Caco-2 (cell line): ENCODE measurements around the gene DCDC1. TPM values are rescaled to one million over a fixed set of nuclear protein-coding genes. Genes with fewer than 3 reads are reported as not detected.

ENCODE experiments used
- BruUV-seq: library from RNA; stranded (reverse); fragments of 400-500 nt; replicated peaks from 2 replicates; lab custom pipeline; 2021; lab: Mats Ljungman, UMichigan
- CTCF ChIA-PET: fragments of 300-600 bp; sonication (Branson Sonifier 250); formaldehyde crosslinking; loops from one replicate; lab custom pipeline; 2022; ENCODE audit warnings: antibody characterized with exemption; lab: Charles Lee
- POLR2A ChIA-PET: fragments of 300-600 bp; sonication (Branson Sonifier 250); formaldehyde crosslinking; loops from one replicate; lab custom pipeline; 2022; ENCODE audit warnings: antibody characterized with exemption; lab: Charles Lee
- DNase-seq, 2 experiments: peaks; one replicate each; pipeline versions ENCODE4 v3.0.0 to v3.0.0-alpha.2; 2020 to 2022
- H3K27me3 ChIP-seq: replicated peaks from 2 replicates; pipeline ENCODE4 v1.6.0; 2011; ENCODE audit warnings: low read length; ENCODE audit not compliant: control insufficient read depth, insufficient read depth
- H3K36me3 ChIP-seq: 2 replicates; pipeline ENCODE4 v1.5.1; 2011; ENCODE audit warnings: low read length; ENCODE audit not compliant: control insufficient read depth, insufficient read depth
- H3K4me1 ChIP-seq: fragments of 250-450 bp; sonication (Bioruptor Pico); 2 replicates; pipeline ENCODE4 v1.5.1; 2020; ENCODE audit warnings: mild to moderate bottlenecking
- H3K4me3 ChIP-seq: 2 replicates; pipeline ENCODE4 v1.5.1; 2011; ENCODE audit warnings: low read depth, mild to moderate bottlenecking, control low read depth, low read length
- H3K9me3 ChIP-seq: fragments of 250-450 bp; sonication (Bioruptor Pico); 2 replicates; pipeline ENCODE4 v1.5.1; 2020; ENCODE audit warnings: mild to moderate bottlenecking, moderate library complexity
- H3K27ac Mint-ChIP-seq: one replicate; pipeline ENCODE4 v1.8.0; 2022; ENCODE audit warnings: mixed read lengths; ENCODE audit not compliant: unreplicated experiment
- H3K27me3 Mint-ChIP-seq: one replicate; pipeline ENCODE4 v1.8.0; 2022; ENCODE audit warnings: mixed read lengths; ENCODE audit not compliant: insufficient read depth, unreplicated experiment
- H3K36me3 Mint-ChIP-seq: one replicate; pipeline ENCODE4 v1.8.0; 2022; ENCODE audit warnings: mild to moderate bottlenecking, mixed read lengths; ENCODE audit not compliant: insufficient read depth, unreplicated experiment
- H3K4me1 Mint-ChIP-seq: one replicate; pipeline ENCODE4 v1.8.0; 2022; ENCODE audit warnings: low read depth, mixed read lengths; ENCODE audit not compliant: unreplicated experiment
- H3K4me3 Mint-ChIP-seq: one replicate; pipeline ENCODE4 v1.8.0; 2022; ENCODE audit warnings: mild to moderate bottlenecking, moderate library complexity, mixed read lengths; ENCODE audit not compliant: unreplicated experiment
- H3K9me3 Mint-ChIP-seq: one replicate; pipeline ENCODE4 v1.8.0; 2022; ENCODE audit warnings: mixed read lengths; ENCODE audit not compliant: unreplicated experiment
- CTCF ChIP-seq, 2 experiments: fragments of 200-600 bp in 1 of 2; IDR thresholded peaks; 1 replicate in 1 of 2; 2 replicates in 1 of 2; pipeline versions ENCODE4 v1.5.1 to v1.8.0; 2011 to 2022; ENCODE audit warnings: antibody characterized with exemption in 1 of 2, control low read depth in 1 of 2, inconsistent platforms in 1 of 2, low read depth in 1 of 2, low read length in 1 of 2, mild to moderate bottlenecking in 1 of 2, moderate library complexity in 1 of 2; ENCODE audit not compliant: insufficient read depth in 1 of 2, severe bottlenecking in 1 of 2, unreplicated experiment in 1 of 2
- intact Hi-C: fragments of 100-400 bp; cut with micrococcal nuclease; formaldehyde crosslinking; loops from one replicate; pipeline ENCODE4 v1.10.0; 2022; ENCODE audit not compliant: unreplicated experiment
- total RNA-seq: library from RNA; stranded (reverse); gene quantifications from 2 replicates; pipeline ENCODE4 v1.2.3, GENCODE V29; 2022

DCDC1 gene
- total RNA-seq, 1 experiment from 2014 or later, result not detected

GRCh38 chr11:30908857-30909256 is 460.7 kb downstream of the DCDC1 start:
- POLR2A ChIA-PET, result no interaction called here
- no TSS peak for BruUV-seq
- H3K9me3 ChIP-seq, result no peaks in the 10 kb centered on the region
- H3K27me3 Mint-ChIP-seq, result peaks cover 10% of the 10 kb centered on the region
- H3K36me3 Mint-ChIP-seq, result no peaks in the 10 kb centered on the region
- no peaks in the 10 kb centered on the region for H3K27me3 ChIP-seq
- H3K4me3 ChIP-seq, result no peak overlapping the region
- no peaks in the 10 kb centered on the region for H3K9me3 Mint-ChIP-seq
- no peaks in the 10 kb centered on the region for H3K36me3 ChIP-seq
- H3K27ac Mint-ChIP-seq, result no peak overlapping the region
- CTCF ChIA-PET, result no interaction called here
- intact Hi-C loops, result no loop called here
- H3K4me3 Mint-ChIP-seq, result no peak overlapping the region
- no peaks in the 10 kb centered on the region for H3K4me1 Mint-ChIP-seq
- H3K4me1 ChIP-seq, result no peaks in the 10 kb centered on the region
- TF ChIP-seq CTCF (IDR thresholded peaks at IDR 0.05; ENCODE audit: insufficient read depth in 1 of 2, low read depth in 1 of 2, low read length in 1 of 2, severe bottlenecking in 1 of 2, unreplicated experiment in 1 of 2), result no peak
- no peak for DNase-seq

GRCh38 chr11:30908272-30908671 is 461.3 kb downstream of the DCDC1 start:
- ChIA-PET CTCF (no interaction called here), POLR2A (no interaction called here)
- no peak for DNase-seq
- Histone ChIP-seq H3K36me3 (no peaks in the 10 kb centered on the region), H3K9me3 (no peaks in the 10 kb centered on the region), H3K4me1 (no peaks in the 10 kb centered on the region), H3K27me3 (no peaks in the 10 kb centered on the region), H3K4me3 (no peak overlapping the region)
- peaks cover 7% of the 10 kb centered on the region for H3K27me3 Mint-ChIP-seq
- no peak for TF ChIP-seq CTCF (IDR thresholded peaks at IDR 0.05; ENCODE audit: insufficient read depth in 1 of 2, low read depth in 1 of 2, low read length in 1 of 2, severe bottlenecking in 1 of 2, unreplicated experiment in 1 of 2)
- no peaks in the 10 kb centered on the region for H3K4me1 Mint-ChIP-seq
- no peaks in the 10 kb centered on the region for H3K36me3 Mint-ChIP-seq
- intact Hi-C loops, result no loop called here
- no TSS peak for BruUV-seq
- no peak overlapping the region for H3K4me3 Mint-ChIP-seq
- H3K27ac Mint-ChIP-seq, result no peak overlapping the region
- H3K9me3 Mint-ChIP-seq, result no peaks in the 10 kb centered on the region

- CTCF ChIA-PET, result no interaction called here
- Mint-ChIP-seq H3K4me3 (no peak overlapping the region), H3K27ac (no peak overlapping the region), H3K4me1 (no peaks in the 10 kb centered on the region), H3K27me3 (peaks cover 7% of the 10 kb centered on the region), H3K9me3 (no peaks in the 10 kb centered on the region), H3K36me3 (no peaks in the 10 kb centered on the region)
- POLR2A ChIA-PET, result no interaction called here
- intact Hi-C loops, result no loop called here
- H3K9me3 ChIP-seq, result no peaks in the 10 kb centered on the region
- no peak for DNase-seq
- no peak overlapping the region for H3K4me3 ChIP-seq
- no peak for TF ChIP-seq CTCF (IDR thresholded peaks at IDR 0.05; ENCODE audit: insufficient read depth in 1 of 2, low read depth in 1 of 2, low read length in 1 of 2, severe bottlenecking in 1 of 2, unreplicated experiment in 1 of 2)
- no peaks in the 10 kb centered on the region for H3K4me1 ChIP-seq
- no peaks in the 10 kb centered on the region for H3K36me3 ChIP-seq
- BruUV-seq, result no TSS peak
- H3K27me3 ChIP-seq, result no peaks in the 10 kb centered on the region
Measured at GRCh38 chr11:30902929-30903328, 466.6 kb downstream of the DCDC1 start.
